Fibroblast of skin of back (primary cell): Measurements from ENCODE around the gene NADSYN1.
A peak's percentile ranks its signal among the peaks of the same experiment; 100 is the strongest.

Source experiments
- DNase-seq: peaks from one replicate; pipeline ENCODE4 v3.0.0-alpha.2; 2013

NADSYN1 gene

DNA sequence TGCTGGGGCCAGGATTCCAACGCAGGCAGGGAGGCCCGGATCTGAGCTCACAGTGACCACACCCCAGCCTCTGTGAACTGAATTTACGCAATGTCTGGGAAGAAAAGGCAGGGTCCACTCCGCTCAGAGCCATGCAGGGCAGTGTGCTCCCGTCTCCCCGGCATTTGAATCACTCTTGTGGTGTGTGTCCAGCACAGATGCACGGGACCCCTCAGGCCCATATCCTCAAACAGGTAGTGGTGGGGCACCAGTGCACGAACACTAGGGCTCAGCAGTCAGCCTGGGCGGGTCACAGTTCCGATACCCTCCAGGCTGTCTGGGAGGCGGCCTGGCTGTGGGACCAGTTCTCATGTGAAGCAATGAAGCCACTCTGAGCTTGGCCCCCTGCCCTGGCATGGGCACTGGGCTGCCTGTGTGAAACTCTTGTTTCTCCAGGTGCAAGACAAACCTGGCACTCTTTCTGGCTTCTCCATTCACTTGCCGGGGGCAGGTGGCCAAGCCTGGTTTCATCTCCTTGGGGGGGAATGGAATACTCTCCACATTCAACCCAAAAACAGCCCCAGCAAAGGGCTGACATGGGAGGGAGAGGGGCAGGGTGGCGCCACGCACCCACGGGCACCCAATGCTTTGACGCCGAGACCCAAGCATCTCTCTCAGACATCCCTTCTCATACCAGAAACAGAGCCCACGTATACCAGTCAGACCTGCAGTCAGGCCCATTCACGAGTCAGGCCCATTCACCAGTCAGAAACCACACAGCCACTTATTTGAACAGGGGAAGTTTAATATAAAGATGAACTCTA lies 19.2 kb upstream of the NADSYN1 start:
- no peak for DNase-seq

DNA sequence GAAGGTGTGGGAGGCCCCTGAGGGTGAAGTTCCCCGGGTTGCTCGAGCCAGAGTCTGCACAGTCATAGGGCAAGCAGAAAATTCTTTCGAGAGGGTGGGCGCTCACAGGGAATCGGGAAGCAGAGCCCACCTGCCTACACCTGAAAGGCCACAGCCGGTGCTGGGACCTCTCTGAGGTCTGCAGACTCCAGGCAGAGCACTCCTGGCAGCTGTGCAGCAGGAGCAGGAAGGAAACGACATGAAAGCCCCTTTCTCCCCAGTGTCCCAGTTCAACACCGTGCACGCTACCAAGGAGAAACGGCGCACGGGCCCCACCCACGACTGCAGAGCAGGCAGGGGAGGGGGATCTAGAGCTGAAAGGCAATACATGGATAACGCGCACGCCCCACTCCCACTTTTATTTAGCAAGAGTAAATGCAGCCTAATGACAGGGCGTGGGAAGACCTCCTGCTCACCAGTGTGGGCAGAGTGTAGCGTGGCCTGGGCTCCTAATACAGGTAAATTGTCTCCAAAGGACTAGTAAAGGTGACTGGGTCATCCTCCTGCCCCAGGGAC lies 18.4 kb upstream of the NADSYN1 start:
- no peak for DNase-seq

DNA sequence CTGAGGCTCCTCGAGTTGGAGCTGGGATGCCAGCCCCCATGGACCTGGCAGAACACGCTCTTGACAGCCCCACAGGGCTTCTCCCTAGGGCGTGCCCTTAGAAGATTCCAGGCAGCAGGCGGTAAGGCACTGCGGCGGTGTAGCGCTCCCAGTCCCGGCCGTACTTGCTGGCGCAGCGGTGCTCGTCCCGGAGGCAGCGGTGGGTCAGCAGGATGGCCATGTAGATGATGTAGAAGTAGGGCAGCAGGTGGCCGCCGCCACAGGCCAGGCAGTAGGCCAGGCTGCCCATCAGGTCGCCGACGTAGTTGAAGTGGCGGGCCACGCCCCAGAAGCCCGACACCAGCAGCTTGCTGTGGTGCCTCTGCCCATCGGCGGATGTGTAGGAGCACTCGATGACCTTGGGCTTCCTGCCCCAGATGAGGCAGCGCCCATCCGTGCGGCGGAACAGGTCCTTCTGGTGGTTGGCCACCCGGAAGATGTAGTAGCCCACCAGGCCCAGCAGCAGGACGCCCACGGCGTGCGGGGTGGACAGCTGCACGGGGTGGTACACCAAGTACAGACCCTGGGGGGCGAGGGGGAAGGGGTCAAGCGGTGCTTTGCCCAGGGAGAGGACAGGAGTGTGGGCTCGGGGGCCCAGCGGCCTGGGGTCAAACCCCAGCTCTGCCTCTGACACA lies 17.6 kb upstream of the NADSYN1 start:
- no peak for DNase-seq

DNA sequence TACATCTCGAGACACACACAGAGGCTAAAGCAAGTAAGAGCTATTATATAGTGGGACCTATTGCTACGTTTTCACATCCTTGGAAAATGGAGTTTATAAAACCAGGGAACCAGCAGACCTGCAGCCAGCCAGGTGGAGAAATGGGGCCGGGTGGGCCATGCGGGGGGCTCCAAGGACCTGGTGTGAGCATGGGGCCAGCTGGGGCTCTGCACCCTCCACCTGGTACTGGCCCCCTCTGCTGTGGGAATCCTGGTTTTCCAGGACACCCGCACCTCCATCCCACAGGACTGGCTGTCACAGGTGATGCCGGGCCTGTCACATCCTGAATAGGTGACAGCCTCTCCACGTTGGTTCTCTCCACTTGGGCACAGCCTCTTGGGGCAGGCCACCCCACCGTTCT lies 16.1 kb upstream of the NADSYN1 start:
- no peak for DNase-seq

DNA sequence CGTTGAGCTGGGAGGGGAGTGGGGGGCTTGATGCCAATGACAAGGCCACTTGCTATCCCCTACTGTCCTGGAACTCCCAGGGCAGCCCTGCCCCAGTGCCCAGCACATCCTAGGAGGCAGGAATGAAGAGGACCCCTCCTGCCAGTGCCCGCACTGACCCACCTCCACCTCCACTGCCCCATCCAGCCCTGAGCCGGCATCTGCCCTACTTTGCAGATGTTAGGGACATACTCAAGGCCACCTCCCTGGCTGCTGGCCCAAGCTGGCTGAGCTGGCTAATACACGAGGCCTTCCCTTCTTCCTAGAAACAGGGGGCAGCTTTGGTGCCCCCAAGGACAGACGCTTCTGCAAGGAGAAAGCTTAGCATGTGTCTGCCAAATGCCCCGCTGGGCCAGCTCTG lies 15.6 kb upstream of the NADSYN1 start:
- no peak for DNase-seq

DNA sequence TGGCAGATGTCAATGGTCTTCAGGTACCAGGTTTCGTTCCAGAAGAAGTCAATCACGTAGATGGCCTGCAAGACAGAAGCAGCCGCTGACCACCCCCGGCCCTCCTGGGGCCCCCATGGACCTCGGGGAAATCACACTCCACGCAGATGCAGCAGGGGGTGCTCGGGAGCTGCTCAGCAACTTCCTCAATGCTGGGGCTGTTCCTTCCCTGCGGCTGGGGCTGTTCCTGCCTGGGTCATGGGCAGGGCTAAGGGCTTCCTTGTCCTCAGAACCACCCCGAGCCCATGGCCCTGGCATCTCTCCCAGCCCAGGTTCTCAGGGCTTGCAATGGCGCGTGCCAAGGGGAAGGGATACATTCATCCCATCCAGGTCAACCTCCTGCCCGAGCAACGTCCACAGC lies 15.1 kb upstream of the NADSYN1 start:
- no peak for DNase-seq

DNA sequence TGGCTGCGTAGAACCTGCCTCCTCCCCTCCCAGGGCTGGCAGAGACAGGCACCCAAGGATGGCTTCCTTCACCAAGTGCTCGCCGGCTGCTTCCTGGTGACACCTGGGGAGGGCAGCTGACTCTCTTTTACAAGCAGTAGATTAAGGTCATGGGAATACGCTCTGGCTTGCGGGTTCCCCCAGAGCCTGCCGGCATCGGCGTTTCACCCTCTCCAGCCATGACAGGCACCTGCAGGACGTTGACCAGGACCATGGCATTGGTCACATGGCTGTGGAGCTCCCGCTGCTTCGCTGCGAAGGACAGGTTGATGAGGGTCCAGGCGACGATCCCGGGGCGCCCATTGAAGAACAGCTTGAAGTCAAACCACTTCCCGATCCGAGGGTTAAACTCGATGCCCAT lies 14.4 kb upstream of the NADSYN1 start:
- no peak for DNase-seq

DNA sequence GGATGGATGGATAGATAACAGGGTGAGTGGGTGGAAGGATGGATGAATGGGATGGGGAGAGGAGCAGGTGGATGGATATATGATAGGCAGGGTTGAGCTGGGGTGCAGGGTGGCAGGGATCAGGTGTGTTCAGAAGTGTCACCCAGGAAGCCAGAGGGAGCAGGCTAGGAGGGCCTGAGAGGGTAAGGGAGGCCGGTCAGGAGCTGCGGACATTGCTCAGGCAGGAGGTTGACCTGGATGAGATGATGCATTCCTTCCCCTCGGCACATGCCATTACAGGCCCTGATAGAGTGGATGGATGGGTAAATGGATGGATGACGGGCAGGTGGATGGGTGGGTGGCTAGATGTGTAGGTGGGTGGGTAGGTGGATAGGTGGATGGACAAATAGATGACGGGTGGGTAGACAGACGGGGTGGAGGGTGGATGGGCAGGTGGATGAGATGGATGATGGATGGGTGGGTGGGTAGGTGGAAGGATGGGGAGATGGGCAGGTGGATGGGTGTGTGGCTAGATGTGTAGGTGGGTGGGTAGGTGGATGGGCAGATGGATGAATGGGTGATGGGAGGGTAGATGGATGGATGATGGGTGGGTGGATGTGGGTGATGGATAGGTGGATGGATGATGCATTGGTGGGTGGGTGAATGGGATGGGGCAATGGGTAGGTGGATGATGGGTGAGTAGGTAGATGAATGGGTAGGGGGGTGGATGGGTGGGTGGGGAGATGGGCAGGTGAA lies 12.8 kb upstream of the NADSYN1 start:
- no peak for DNase-seq

DNA sequence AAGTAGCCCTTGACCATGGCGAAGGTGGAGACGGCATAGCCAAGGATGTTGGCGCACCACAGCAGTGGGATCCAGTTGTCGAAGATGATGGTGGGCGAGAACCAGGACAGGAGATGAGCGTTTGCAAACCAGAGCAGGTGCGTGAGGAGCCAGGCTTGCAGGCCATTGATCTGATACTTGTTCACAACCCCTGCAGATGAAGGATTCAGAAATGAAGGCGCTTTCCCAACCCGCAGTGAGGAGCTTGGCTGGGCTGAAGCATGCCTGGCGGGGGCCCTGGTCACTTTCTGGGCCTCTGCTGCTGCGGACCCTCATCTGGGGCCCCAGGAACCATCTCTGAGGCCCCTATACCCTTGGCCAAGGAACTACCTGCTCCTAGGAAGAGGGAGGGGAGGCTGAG lies 11.8 kb upstream of the NADSYN1 start:
- DNase-seq: no peak

DNA sequence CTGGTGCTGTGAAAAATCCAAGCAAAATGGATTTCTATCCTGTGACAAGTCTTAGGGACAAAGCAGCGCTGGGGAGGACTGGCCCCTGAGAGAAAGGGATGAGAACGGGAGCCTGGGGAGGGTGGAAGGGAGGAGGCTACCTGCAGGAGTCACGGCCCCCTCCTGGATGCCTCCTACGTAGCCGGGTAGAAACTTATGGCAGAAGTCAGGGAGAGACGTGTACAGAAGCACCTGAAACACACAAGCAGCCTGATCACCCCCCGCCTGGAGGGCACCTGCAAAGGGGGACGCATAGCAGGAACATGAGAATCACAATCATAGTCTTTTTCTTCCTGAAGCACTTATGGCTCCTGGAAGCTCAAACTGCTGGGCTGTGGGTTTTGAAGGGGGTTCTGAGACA lies 10.9 kb upstream of the NADSYN1 start:
- DNase-seq: no peak

DNA sequence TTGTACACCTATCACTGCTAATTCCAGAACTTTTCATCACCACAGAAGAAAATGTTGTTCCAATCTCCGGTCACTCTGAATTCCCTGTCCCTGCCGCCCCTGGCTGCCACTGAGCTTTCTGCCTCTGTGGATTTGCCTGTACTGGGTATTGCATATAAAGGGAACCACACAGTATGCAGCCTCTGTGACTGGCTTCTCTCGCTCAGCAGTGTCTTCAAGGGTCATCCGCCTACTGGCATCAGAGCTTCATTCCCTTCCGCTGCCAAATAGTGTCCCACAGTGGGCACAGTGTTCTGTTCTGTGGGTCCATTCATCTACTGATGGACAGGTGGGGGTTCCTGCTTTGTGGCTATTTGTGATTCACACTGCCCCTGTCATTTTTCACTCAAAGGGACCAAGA lies 10.1 kb upstream of the NADSYN1 start:
- no peak for DNase-seq

DNA sequence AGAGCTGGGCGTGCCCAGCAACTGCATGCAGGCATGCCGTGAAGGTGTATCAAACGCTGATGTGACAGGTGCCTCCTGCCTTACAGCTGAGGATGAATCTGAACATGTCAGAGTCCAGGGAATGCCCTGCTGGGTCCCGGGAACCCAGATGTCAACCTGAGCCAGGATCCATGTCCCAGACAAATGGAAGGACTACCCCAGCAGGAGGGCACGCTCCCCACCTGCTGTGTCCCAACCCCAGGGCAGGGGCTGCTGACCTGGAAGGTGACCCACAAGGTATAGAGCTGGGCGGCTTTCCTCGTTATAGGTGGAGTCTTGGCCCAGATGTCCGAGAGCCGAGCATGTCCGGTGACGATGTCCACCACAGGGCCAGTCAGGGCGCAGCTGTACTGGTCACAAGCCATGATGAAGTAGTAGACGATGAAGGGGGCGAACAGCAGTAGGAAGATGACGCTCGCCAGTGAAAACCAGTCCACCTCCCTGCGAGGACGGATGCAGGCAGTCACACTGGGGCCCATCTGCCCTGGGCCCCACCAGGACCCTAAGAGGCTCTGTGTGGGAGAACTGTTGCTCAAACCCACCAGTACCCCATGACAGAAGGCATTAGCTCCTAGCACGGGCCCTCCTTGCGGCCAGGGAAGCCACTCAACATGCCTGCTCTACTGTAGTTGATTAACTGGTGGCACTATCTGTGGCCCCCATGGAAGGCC lies 9.1 kb upstream of the NADSYN1 start:
- DNase-seq: no peak

DNA sequence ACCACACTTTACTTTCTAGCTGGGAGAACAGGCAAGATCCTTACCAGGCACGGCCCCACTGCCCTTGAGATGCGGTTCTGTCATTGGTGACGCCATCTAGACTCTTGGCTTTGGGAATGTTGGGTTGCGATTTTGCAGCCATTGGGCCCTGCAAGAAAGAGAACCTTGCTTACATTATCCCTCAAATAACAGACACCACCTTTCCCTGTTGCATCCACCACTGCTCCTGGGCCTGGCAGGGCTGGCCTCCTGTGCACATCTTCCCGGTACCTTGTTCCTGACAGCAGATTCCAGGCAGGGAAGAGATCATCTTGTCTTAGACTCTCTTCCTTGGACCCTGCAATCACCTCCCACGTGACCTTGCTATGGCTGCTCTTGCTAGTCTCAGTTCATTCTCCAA lies 8.2 kb upstream of the NADSYN1 start:
- DNase-seq: no peak

DNA sequence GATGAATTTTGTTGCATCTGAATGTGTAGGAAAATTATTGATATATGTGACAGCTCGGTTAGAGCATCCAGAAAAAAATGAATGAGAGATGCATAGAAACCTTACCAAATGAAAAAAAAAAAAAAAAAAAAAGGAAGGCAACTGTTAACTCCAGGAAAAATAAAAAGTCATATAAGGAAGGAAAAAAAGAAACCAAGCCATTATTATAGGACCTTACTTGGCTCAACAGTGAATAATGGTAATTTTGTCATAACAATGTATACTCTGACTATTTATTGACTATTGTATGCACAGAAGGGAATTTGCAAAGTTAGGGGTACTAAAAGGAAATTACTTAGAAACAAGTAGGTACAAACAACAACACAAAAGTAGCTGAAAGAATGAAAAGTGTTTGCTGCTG lies 6.9 kb upstream of the NADSYN1 start:
- DNase-seq: no peak

DNA sequence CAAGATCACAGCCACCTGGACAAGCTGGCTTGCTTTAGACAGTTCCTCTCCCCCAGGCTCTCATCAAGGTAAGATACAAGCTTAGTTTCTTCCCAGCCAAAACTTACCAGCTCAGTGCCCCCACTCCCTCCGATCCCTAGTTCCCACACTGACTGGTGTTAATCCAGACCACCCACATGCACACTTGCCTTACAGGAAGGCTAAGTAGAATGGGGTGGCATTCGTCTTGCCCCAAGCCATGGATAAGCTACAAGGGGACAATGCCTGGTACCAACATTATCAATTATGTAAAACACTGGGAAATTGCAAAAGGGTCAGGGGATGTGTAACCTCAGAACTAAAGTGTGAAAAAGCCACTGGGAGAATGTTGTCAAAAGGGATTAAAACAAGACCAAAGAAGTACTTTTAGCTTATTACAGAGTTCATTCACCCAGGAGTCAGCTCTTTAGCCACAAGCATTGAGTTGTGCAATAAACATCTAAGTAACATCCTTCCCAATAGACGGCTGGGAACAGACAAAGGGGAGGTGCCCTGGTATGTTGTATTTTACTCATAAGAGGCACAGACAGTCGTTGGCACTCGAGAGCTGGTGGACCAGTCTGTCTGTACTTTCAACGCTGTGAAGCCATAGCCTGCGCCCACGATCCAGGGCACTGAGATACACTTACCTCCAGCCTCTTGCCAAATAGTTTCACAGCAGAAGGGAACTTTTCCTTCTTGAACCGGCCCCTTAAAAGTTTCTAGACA lies 5.9 kb upstream of the NADSYN1 start:
- DNase-seq: no peak

DNA sequence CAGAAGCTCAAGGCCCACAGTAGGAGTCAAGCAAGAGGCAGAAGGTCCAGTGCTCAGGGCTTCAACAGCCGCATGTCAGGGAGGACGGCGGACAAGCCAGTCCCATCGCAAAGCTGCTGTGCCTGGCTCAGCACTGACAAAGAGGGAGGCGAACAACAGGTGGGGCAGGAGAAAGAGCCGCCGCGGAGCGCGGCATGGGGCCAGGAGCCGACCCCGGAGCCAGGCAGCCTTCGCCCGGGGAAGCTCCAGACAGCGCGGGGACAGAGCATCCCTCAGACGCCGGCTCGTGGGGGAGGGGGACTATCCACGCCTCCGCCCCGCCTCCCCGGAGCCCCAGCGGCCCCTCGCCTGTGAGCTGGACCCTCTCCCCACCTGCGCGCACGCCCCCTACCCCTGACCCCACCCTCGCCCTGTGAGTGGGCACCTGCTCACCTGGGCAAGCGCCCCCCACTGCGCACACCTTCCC lies 5.2 kb upstream of the NADSYN1 start:
- no peak for DNase-seq

DNA sequence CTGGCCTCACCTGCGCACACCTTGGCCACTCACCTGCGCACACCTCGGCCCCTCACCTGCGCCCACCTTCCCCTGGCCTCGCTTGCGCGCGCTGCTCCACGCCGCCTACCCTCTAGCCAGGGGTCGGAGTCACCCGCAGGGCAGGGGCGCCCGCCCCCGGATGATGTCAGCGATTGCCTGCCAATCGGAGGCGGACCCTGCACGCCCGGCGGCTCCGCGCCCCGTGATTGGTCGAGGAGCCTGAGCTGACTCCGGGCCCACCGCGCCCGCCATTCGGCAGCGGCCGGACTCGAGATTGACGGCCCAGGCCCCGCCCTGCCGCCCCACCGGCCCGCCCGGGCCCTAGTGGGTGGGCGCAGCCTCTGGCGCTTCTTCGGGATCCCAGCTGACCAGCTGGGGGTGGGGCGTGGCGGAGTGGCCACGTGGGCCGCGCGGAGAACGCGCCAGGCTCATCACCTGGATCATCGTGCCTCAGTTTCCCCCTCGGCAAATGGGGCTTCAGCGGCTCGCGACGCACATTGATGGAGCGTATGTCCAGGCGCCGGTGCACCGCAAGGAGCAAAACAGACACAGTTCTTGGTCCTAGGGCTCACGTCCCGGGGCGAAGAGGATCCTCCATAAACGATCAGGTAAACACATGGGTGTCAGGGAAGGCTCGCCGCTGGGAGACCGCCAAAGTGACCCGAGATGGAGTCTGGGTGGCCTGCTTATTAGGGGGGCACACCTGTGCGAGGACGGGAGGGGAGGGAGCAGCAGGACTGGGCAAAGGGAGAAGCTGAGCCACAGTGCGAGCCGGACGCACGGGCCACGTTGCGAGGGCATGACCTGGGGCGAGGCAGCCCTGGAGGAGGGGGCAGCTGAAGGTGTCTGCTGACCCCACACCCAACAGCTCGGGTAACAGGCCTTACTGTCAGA lies 4.5 kb upstream of the NADSYN1 start, which contains the start of gene DHCR7:
Gene DHCR7, minus strand, starts transcription at position 137 of the 915 bp plus-strand sequence. CDS start 3,441 bp downstream, outside the sequence.
- DNase-seq: peak; percentile 93

DNA sequence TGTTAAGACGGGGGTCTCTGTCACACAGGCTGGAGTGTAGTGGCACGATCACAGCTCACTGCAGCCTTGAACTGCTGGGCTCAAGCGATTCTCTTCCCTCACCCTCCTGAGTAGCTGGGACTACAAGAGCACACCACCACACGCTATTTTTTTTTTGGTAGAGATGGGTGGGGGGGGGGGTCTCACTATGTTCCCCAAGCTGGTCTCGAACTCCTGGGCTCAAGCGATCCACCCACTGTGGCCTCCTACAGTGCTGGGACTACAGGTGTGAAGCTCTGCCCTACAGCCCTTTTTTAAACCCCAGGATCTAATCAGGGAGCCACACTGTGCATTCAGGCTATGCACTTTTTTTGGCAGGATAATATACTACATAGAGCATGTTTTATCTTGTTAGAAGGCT lies 3.4 kb upstream of the NADSYN1 start:
- DNase-seq: no peak

DNA sequence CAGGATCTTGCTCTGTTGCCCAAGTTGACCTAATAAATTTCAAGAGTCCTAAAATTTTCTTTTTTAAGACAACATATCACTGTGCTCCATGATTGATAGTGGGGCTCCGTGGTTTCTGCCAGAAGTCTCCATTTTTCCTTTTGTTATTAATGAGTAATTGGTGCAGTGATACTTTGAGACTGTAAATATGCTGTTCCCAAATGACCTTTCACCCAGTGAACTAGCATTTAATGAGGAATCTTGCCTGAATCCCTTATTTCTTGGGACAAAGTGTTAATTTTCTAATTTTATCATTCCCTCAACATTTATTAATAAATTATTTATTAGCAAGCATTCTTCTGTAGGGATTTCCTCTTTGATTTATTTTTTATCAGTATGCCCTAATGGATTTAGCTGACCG lies 2.5 kb upstream of the NADSYN1 start:
- DNase-seq: no peak

DNA sequence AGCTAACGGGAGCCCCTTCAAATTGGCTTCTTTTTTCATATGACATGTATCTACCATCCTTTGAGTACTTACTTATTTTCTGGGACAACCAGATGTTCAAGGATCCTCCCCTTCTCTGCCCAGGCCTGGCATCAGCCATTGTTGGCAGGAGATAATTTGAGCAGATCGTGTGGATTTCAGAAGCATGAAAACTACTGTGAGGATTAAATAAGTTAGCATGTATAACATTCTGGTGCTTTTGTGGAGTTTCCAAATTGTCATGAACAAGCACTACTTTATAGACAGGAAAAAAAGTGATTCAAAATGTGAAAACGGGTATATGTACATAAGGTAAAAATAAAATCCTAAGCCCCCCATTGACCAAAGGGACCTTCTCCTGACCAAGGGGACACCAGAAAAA lies 2.1 kb upstream of the NADSYN1 start:
- no peak for DNase-seq
